Gastrocnemius medialis (tissue), 4 donors: Measurements from ENCODE around the gene ENTPD8.
"Not testable (repeated sequence)": the region's sequence is repeated elsewhere in the genome, so short reads cannot be mapped to it uniquely, and the experiment has no call there.

Experiments
- CTCF ChIP-seq, 5 experiments: fragments of 450-650 bp in 3 of 5; fragments of 200-600 bp in 2 of 5; sonication (generic) in 2 of 5; IDR thresholded peaks in 4 of 5; conservative IDR thresholded peaks in 1 of 5; 1 replicate in 4 of 5; 2 replicates in 1 of 5; pipeline ENCODE4 v1.5.1; 2016 to 2019; ENCODE audit warnings: antibody characterized with exemption in 5 of 5, mild to moderate bottlenecking in 3 of 5, moderate library complexity in 3 of 5
- POLR2A ChIP-seq, 2 donors: fragments of 450-650 bp; IDR thresholded peaks; one replicate each; pipeline ENCODE4 v1.6.1; 2017; ENCODE audit warnings: antibody characterized with exemption in 2 of 2, mild to moderate bottlenecking in 2 of 2, moderate library complexity in 2 of 2

- not testable (repeated sequence) for TF ChIP-seq CTCF (IDR thresholded peaks at IDR 0.05 in 4 of 5, conservative IDR thresholded peaks at IDR 0.05 in 1 of 5); POLR2A (IDR thresholded peaks at IDR 0.05)
These were observed 30.8 kb downstream of the ENTPD8 start for GRCh38 chr9:137410236-137410890.
